Adrenal gland (tissue), 5 donors: ENCODE results near the gene GPR151.

Experiments
- CTCF ChIP-seq, 6 experiments: fragments of 450-650 bp in 4 of 6; fragments of 200-600 bp in 2 of 6; sonication (generic) in 1 of 6; IDR thresholded peaks; 1 replicate in 5 of 6; 2 replicates in 1 of 6; pipeline versions ENCODE4 v1.5.1 to v1.8.0; 2016 to 2021; ENCODE audit warnings: antibody characterized with exemption in 6 of 6, mild to moderate bottlenecking in 2 of 6, moderate library complexity in 1 of 6
- POLR2A ChIP-seq, 2 donors: fragments of 450-650 bp; IDR thresholded peaks; one replicate each; pipeline ENCODE4 v1.6.1; 2017; ENCODE audit warnings: antibody characterized with exemption in 2 of 2, mild to moderate bottlenecking in 2 of 2, moderate library complexity in 1 of 2
- donor health status: DM: no; HTN: no; CAD: no.

GRCh38 chr5:146514575-146514974 lies 1.4 kb downstream of the GPR151 start:
- no peak for TF ChIP-seq POLR2A (IDR thresholded peaks at IDR 0.05)
- TF ChIP-seq CTCF (IDR thresholded peaks at IDR 0.05): no peak
